Mesothelial cell of epicardium (in vitro differentiated cells): ENCODE data around the gene SGO1. TPM values are rescaled to one million over a fixed set of nuclear protein-coding genes. Genes with fewer than 3 reads are reported as not detected.
A peak's percentile ranks its signal among the peaks of the same experiment; 100 is the strongest.

Experiments used
- DNase-seq, 2 experiments: peaks; one replicate each; pipeline ENCODE4 v3.0.0; 2021; ENCODE audit warnings: low spot score in 2 of 2; ENCODE audit not compliant: unreplicated experiment in 2 of 2
- H3K27ac Mint-ChIP-seq: 2 replicates; pipeline ENCODE4 v1.8.0; 2021; ENCODE audit warnings: mixed read lengths
- H3K27me3 Mint-ChIP-seq: 2 replicates; pipeline ENCODE4 v1.8.0; 2021; ENCODE audit warnings: low read depth, mixed read lengths
- H3K36me3 Mint-ChIP-seq: 2 replicates; pipeline ENCODE4 v1.8.0; 2021; ENCODE audit warnings: mixed read lengths
- H3K4me1 Mint-ChIP-seq: 2 replicates; pipeline ENCODE4 v1.8.0; 2021; ENCODE audit warnings: mixed read lengths
- H3K4me3 Mint-ChIP-seq: 2 replicates; pipeline ENCODE4 v1.8.0; 2021; ENCODE audit warnings: mild to moderate bottlenecking, moderate library complexity, mixed read lengths
- H3K9me3 Mint-ChIP-seq: 2 replicates; pipeline ENCODE4 v1.8.0; 2021; ENCODE audit warnings: mixed read lengths
- CTCF ChIP-seq: fragments of 200-600 bp; sonication (generic); IDR thresholded peaks from one replicate; pipeline ENCODE4 v1.5.0; 2021; ENCODE audit warnings: antibody characterized with exemption; ENCODE audit not compliant: unreplicated experiment
- total RNA-seq: library from RNA; stranded (reverse); gene quantifications from 3 replicates; pipeline ENCODE4 v1.2.1, GENCODE V29; 2021

Gene SGO1
- total RNA-seq, 1 donor from 2014 or later: 10.1 TPM

- Mint-ChIP-seq H3K27ac (no peak overlapping the region), H3K9me3 (no peaks in the 10 kb centered on the region), H3K27me3 (no peaks in the 10 kb centered on the region), H3K36me3 (no peaks in the 10 kb centered on the region), H3K4me3 (no peak overlapping the region), H3K4me1 (peaks cover 34% of the 10 kb centered on the region)
- DNase-seq: no peak
- no peak for TF ChIP-seq CTCF
Observed at GRCh38 chr3:20142517-20142916, 43.5 kb downstream of the SGO1 start.

- H3K36me3 Mint-ChIP-seq: no peaks in the 10 kb centered on the region
- no peak for TF ChIP-seq CTCF
- peaks cover 27% of the 10 kb centered on the region for H3K4me1 Mint-ChIP-seq
- H3K9me3 Mint-ChIP-seq: no peaks in the 10 kb centered on the region
- no peak for DNase-seq
- H3K4me3 Mint-ChIP-seq: peak overlapping the region; percentile 14
- H3K27ac Mint-ChIP-seq: peak overlapping the region; percentile 61
- H3K27me3 Mint-ChIP-seq: no peaks in the 10 kb centered on the region
Observed at GRCh38 chr3:20141851-20142250, 44.2 kb downstream of the SGO1 start.

- H3K27me3 Mint-ChIP-seq: no peaks in the 10 kb centered on the region
- peaks cover 22% of the 10 kb centered on the region for H3K4me1 Mint-ChIP-seq
- no peak for DNase-seq
- no peak for TF ChIP-seq CTCF
- no peaks in the 10 kb centered on the region for H3K9me3 Mint-ChIP-seq
- no peak overlapping the region for H3K4me3 Mint-ChIP-seq
- no peak overlapping the region for H3K27ac Mint-ChIP-seq
- no peaks in the 10 kb centered on the region for H3K36me3 Mint-ChIP-seq
Observed at GRCh38 chr3:20141316-20141715, 44.7 kb downstream of the SGO1 start.

GRCh38 chr3:20140881-20141280 is 45.1 kb downstream of the SGO1 start:
- TF ChIP-seq CTCF: no peak
- H3K36me3 Mint-ChIP-seq: no peaks in the 10 kb centered on the region
- H3K4me3 Mint-ChIP-seq: no peak overlapping the region
- H3K27ac Mint-ChIP-seq: no peak overlapping the region
- no peak for DNase-seq
- H3K9me3 Mint-ChIP-seq: no peaks in the 10 kb centered on the region
- peaks cover 17% of the 10 kb centered on the region for H3K4me1 Mint-ChIP-seq
- H3K27me3 Mint-ChIP-seq: no peaks in the 10 kb centered on the region

GRCh38 chr3:20137647-20138046 is 48.4 kb downstream of the SGO1 start:
- TF ChIP-seq CTCF: no peak
- peaks cover 12% of the 10 kb centered on the region for H3K4me1 Mint-ChIP-seq
- DNase-seq: no peak
- H3K27ac Mint-ChIP-seq: no peak overlapping the region
- H3K27me3 Mint-ChIP-seq: no peaks in the 10 kb centered on the region
- no peaks in the 10 kb centered on the region for H3K36me3 Mint-ChIP-seq
- no peak overlapping the region for H3K4me3 Mint-ChIP-seq
- no peaks in the 10 kb centered on the region for H3K9me3 Mint-ChIP-seq

GRCh38 chr3:20136231-20136630 is 49.8 kb downstream of the SGO1 start:
- TF ChIP-seq CTCF: no peak
- Mint-ChIP-seq H3K27me3 (no peaks in the 10 kb centered on the region), H3K36me3 (no peaks in the 10 kb centered on the region), H3K4me3 (no peak overlapping the region), H3K9me3 (no peaks in the 10 kb centered on the region), H3K27ac (no peak overlapping the region), H3K4me1 (peaks cover 1% of the 10 kb centered on the region)
- DNase-seq: no peak
